CD4-positive, CD25-positive, alpha-beta regulatory T cell (primary cell): ENCODE data around the gene NFE2L3. TPM values are rescaled to one million over a fixed set of nuclear protein-coding genes. Genes with fewer than 3 reads are reported as not detected.

Experiments
- ATAC-seq, 2 donors: fragments of 150-1000 bp; cut with Tn5 transposase; one replicate each; pipeline ENCODE4 v1.10.0; 2021; ENCODE audit warnings: low read depth in 2 of 2, moderate number of reproducible peaks in 2 of 2, moderate library complexity in 1 of 2
- DNase-seq, 3 donors: peaks; one replicate each; pipeline versions ENCODE4 v3.0.0 to v3.0.0-alpha.2; 2012 to 2022; ENCODE audit warnings: mixed read lengths in 1 of 3
- H3K27ac ChIP-seq: one replicate; pipeline ENCODE4 v1.7.0; 2013; ENCODE audit warnings: mild to moderate bottlenecking, low read length; ENCODE audit not compliant: insufficient read depth, poor library complexity, severe bottlenecking
- H3K27me3 ChIP-seq: one replicate; pipeline ENCODE4 v1.7.0; 2013; ENCODE audit warnings: low read length; ENCODE audit not compliant: control insufficient read depth, insufficient read depth
- H3K36me3 ChIP-seq: one replicate; pipeline ENCODE4 v1.7.0; 2013; ENCODE audit warnings: mild to moderate bottlenecking, low read length, moderate library complexity; ENCODE audit not compliant: control insufficient read depth, insufficient read depth
- H3K4me1 ChIP-seq: 2 replicates; pipeline ENCODE4 v1.7.0; 2013; ENCODE audit warnings: mild to moderate bottlenecking, low read length; ENCODE audit not compliant: insufficient read depth, control insufficient read depth, poor library complexity, severe bottlenecking
- H3K4me3 ChIP-seq: one replicate; pipeline ENCODE4 v1.7.0; 2013; ENCODE audit warnings: low read depth, mild to moderate bottlenecking, low read length, moderate library complexity
- H3K9me3 ChIP-seq, 2 experiments: 1 replicate in 1 of 2; 2 replicates in 1 of 2; pipeline ENCODE4 v1.7.0; 2013; ENCODE audit warnings: low read length in 2 of 2, mild to moderate bottlenecking in 1 of 2, moderate library complexity in 1 of 2; ENCODE audit not compliant: control insufficient read depth in 2 of 2
- H3K27ac Mint-ChIP-seq, 3 donors: one replicate each; pipeline ENCODE4 v1.8.0; 2020 to 2022; ENCODE audit warnings: mild to moderate bottlenecking in 3 of 3, mixed read lengths in 3 of 3, moderate library complexity in 2 of 3
- H3K27me3 Mint-ChIP-seq: one replicate; pipeline ENCODE4 v1.8.0; 2022; ENCODE audit warnings: mild to moderate bottlenecking, mixed read lengths
- H3K36me3 Mint-ChIP-seq: one replicate; pipeline ENCODE4 v1.8.0; 2020; ENCODE audit warnings: mixed read lengths
- H3K4me1 Mint-ChIP-seq, 4 donors: one replicate each; pipeline ENCODE4 v1.8.0; 2020 to 2022; ENCODE audit warnings: mixed read lengths in 4 of 4, mild to moderate bottlenecking in 1 of 4
- H3K4me3 Mint-ChIP-seq, 4 donors: one replicate each; pipeline ENCODE4 v1.8.0; 2020 to 2022; ENCODE audit warnings: mild to moderate bottlenecking in 4 of 4, mixed read lengths in 4 of 4, moderate library complexity in 3 of 4
- H3K9me3 Mint-ChIP-seq, 7 donors: one replicate each; pipeline ENCODE4 v1.8.0; 2020 to 2022; ENCODE audit warnings: mixed read lengths in 7 of 7, mild to moderate bottlenecking in 3 of 7, moderate library complexity in 2 of 7
- polyA plus RNA-seq, 4 donors: library from polyadenylated mRNA; unstranded; fragments of 300-500 nt; fragmentation: Illumina TruSeq; gene quantifications; one replicate each; pipeline ENCODE4 v1.2.3, GENCODE V29; 2021
- total RNA-seq: library from RNA; stranded (reverse); gene quantifications from one replicate; pipeline ENCODE4 v1.2.3, GENCODE V29; 2022

The NFE2L3 gene
- total and polyA plus RNA-seq, 5 donors from 2014 or later, result 8.8 to 13.9 (median 12.8) TPM

- peaks cover 24% of the 10 kb centered on the region for H3K27me3 Mint-ChIP-seq
- H3K27me3 ChIP-seq, result no peaks in the 10 kb centered on the region
- peak overlapping the region; percentile 100 for H3K4me3 ChIP-seq
- H3K27ac ChIP-seq, result peak overlapping the region; percentile 56
- H3K36me3 ChIP-seq, result peaks cover 72% of the 10 kb centered on the region
- peak overlapping the region; percentile 44 to 81 (median 66) for H3K27ac Mint-ChIP-seq
- peaks cover 68% of the 10 kb centered on the region for H3K4me1 ChIP-seq
- H3K36me3 Mint-ChIP-seq, result peaks cover 80% of the 10 kb centered on the region
- DNase-seq (no peak), ATAC-seq (no peak)
- peaks cover 52 to 83% (median 61%) of the 10 kb centered on the region in 4 donors for H3K4me1 Mint-ChIP-seq
- peak overlapping the region; percentile 80 to 97 (median 86) for H3K4me3 Mint-ChIP-seq
- peaks cover 0 to 8% (median 0%) of the 10 kb centered on the region in 7 donors for H3K9me3 Mint-ChIP-seq
- H3K9me3 ChIP-seq, result no peaks in the 10 kb centered on the region
Observed at GRCh38 chr7:26195867-26196657, 44.1 kb downstream of the NFE2L3 start.

GRCh38 chr7:26197153-26198115 is 45.4 kb downstream of the NFE2L3 start:
- H3K27me3 ChIP-seq, result no peaks in the 10 kb centered on the region
- H3K36me3 ChIP-seq, result peaks cover 58% of the 10 kb centered on the region
- H3K27ac ChIP-seq, result peak overlapping the region; percentile 99
- H3K9me3 ChIP-seq, result no peaks in the 10 kb centered on the region
- H3K27me3 Mint-ChIP-seq, result peaks cover 25% of the 10 kb centered on the region
- peaks cover 41 to 70% (median 49%) of the 10 kb centered on the region in 4 donors for H3K4me1 Mint-ChIP-seq
- ATAC-seq (no peak), DNase-seq (no peak)
- H3K4me3 ChIP-seq, result peak overlapping the region; percentile 100
- H3K9me3 Mint-ChIP-seq, result peaks cover 0 to 8% (median 0%) of the 10 kb centered on the region in 7 donors
- H3K4me1 ChIP-seq, result peaks cover 56% of the 10 kb centered on the region
- peaks cover 73% of the 10 kb centered on the region for H3K36me3 Mint-ChIP-seq
- peak overlapping the region; percentile 43 to 100 (median 100) for H3K27ac Mint-ChIP-seq
- H3K4me3 Mint-ChIP-seq, result peak overlapping the region; percentile 99 to 100 (median 100)

- peaks cover 38 to 70% (median 45%) of the 10 kb centered on the region in 4 donors for H3K4me1 Mint-ChIP-seq
- peak overlapping the region; percentile 99 for H3K27ac ChIP-seq
- no peaks in the 10 kb centered on the region for H3K9me3 ChIP-seq
- H3K4me3 Mint-ChIP-seq, result peak overlapping the region; percentile 99 to 100 (median 100)
- peak in 2 of 3 donors; percentile 68 to 76 for DNase-seq
- H3K36me3 Mint-ChIP-seq, result peaks cover 65% of the 10 kb centered on the region
- H3K27me3 Mint-ChIP-seq, result peaks cover 25% of the 10 kb centered on the region
- no peak for ATAC-seq
- H3K9me3 Mint-ChIP-seq, result peaks cover 0 to 8% (median 0%) of the 10 kb centered on the region in 7 donors
- peaks cover 56% of the 10 kb centered on the region for H3K4me1 ChIP-seq
- peak overlapping the region; percentile 100 for H3K4me3 ChIP-seq
- H3K27me3 ChIP-seq, result no peaks in the 10 kb centered on the region
- peak overlapping the region; percentile 98 to 100 (median 100) for H3K27ac Mint-ChIP-seq
- H3K36me3 ChIP-seq, result peaks cover 50% of the 10 kb centered on the region
Observed at GRCh38 chr7:26198133-26198780, 46.3 kb downstream of the NFE2L3 start.

GRCh38 chr7:26198781-26199169 is 46.8 kb downstream of the NFE2L3 start:
- Histone ChIP-seq H3K4me3 (peak overlapping the region; percentile 100), H3K27me3 (no peaks in the 10 kb centered on the region), H3K4me1 (peaks cover 56% of the 10 kb centered on the region), H3K9me3 (no peaks in the 10 kb centered on the region), H3K27ac (peak overlapping the region; percentile 99), H3K36me3 (peaks cover 45% of the 10 kb centered on the region)
- ATAC-seq, result no peak
- Mint-ChIP-seq H3K36me3 (peaks cover 60% of the 10 kb centered on the region), H3K9me3 (peaks cover 0 to 8% (median 0%) of the 10 kb centered on the region in 7 donors), H3K27ac (peak overlapping the region; percentile 98 to 100 (median 100)), H3K4me3 (peak overlapping the region; percentile 99 to 100 (median 100)), H3K4me1 (peaks cover 36 to 70% (median 42%) of the 10 kb centered on the region in 4 donors), H3K27me3 (peaks cover 24% of the 10 kb centered on the region)
- no peak for DNase-seq

- H3K27me3 Mint-ChIP-seq, result peaks cover 21% of the 10 kb centered on the region
- peaks cover 53% of the 10 kb centered on the region for H3K36me3 Mint-ChIP-seq
- peak overlapping the region; percentile 99 to 100 (median 100) for H3K4me3 Mint-ChIP-seq
- ATAC-seq (no peak), DNase-seq (peak in 2 of 3 donors; percentile 58 to 82)
- peak overlapping the region; percentile 98 to 100 (median 100) for H3K27ac Mint-ChIP-seq
- no peaks in the 10 kb centered on the region for H3K27me3 ChIP-seq
- no peaks in the 10 kb centered on the region for H3K9me3 ChIP-seq
- H3K4me3 ChIP-seq, result peak overlapping the region; percentile 100
- H3K4me1 ChIP-seq, result peaks cover 56% of the 10 kb centered on the region
- H3K9me3 Mint-ChIP-seq, result peaks cover 0 to 8% (median 0%) of the 10 kb centered on the region in 7 donors
- H3K4me1 Mint-ChIP-seq, result peaks cover 39 to 70% (median 43%) of the 10 kb centered on the region in 4 donors
- peaks cover 38% of the 10 kb centered on the region for H3K36me3 ChIP-seq
- H3K27ac ChIP-seq, result peak overlapping the region; percentile 99
Observed at GRCh38 chr7:26199301-26200037, 47.5 kb downstream of the NFE2L3 start.

GRCh38 chr7:26200038-26200443 is 48.0 kb downstream of the NFE2L3 start:
- H3K4me3 ChIP-seq, result peak overlapping the region; percentile 100
- H3K4me1 ChIP-seq, result peaks cover 56% of the 10 kb centered on the region
- ATAC-seq, result peak; percentile 14 to 23
- H3K4me3 Mint-ChIP-seq, result peak overlapping the region; percentile 99 to 100 (median 100)
- H3K36me3 ChIP-seq, result peaks cover 33% of the 10 kb centered on the region
- H3K9me3 ChIP-seq, result no peaks in the 10 kb centered on the region
- H3K27ac Mint-ChIP-seq, result peak overlapping the region; percentile 98 to 100 (median 100)
- H3K36me3 Mint-ChIP-seq, result peaks cover 51% of the 10 kb centered on the region
- peak overlapping the region; percentile 99 for H3K27ac ChIP-seq
- H3K27me3 Mint-ChIP-seq, result peaks cover 21% of the 10 kb centered on the region
- H3K27me3 ChIP-seq, result no peaks in the 10 kb centered on the region
- DNase-seq, result peak; percentile 69 to 85 (median 80)
- H3K4me1 Mint-ChIP-seq, result peaks cover 41 to 70% (median 46%) of the 10 kb centered on the region in 4 donors
- peaks cover 0 to 8% (median 0%) of the 10 kb centered on the region in 7 donors for H3K9me3 Mint-ChIP-seq
